Measurements from ENCODE around the gene GAREM2. TPM values are rescaled to one million over a fixed set of nuclear protein-coding genes. Genes with fewer than 3 reads are reported as not detected.

Gene GAREM2
- total RNA-seq, 1 donor from 2014 or later: 22.6 TPM

- Mint-ChIP-seq H3K4me3 (ENCODE audit: unreplicated experiment) (no peak overlapping the region), H3K9me3 (ENCODE audit: low read depth) (no peaks in the 10 kb centered on the region), H3K27ac (ENCODE audit: unreplicated experiment) (no peak overlapping the region), H3K27me3 (ENCODE audit: low read depth) (no peaks in the 10 kb centered on the region), H3K4me1 (ENCODE audit: low read depth) (peaks cover 5% of the 10 kb centered on the region), H3K36me3 (ENCODE audit: low read depth) (peaks cover 13% of the 10 kb centered on the region)
- no peak for DNase-seq (ENCODE audit: low spot score)
- TF ChIP-seq CTCF (IDR thresholded peaks at IDR 0.05): no peak
These were observed 36.4 kb upstream of the GAREM2 start for GRCh38 chr2:26136451-26136850.

GRCh38 chr2:26139269-26140183, 33.4 kb upstream of the GAREM2 start:
- Mint-ChIP-seq H3K27ac (ENCODE audit: unreplicated experiment) (no peak overlapping the region), H3K27me3 (ENCODE audit: low read depth) (no peaks in the 10 kb centered on the region), H3K4me1 (ENCODE audit: low read depth) (peaks cover 5% of the 10 kb centered on the region), H3K9me3 (ENCODE audit: low read depth) (no peaks in the 10 kb centered on the region), H3K36me3 (ENCODE audit: low read depth) (peaks cover 13% of the 10 kb centered on the region), H3K4me3 (ENCODE audit: unreplicated experiment) (no peak overlapping the region)
- TF ChIP-seq CTCF (IDR thresholded peaks at IDR 0.05): no peak
- DNase-seq (ENCODE audit: low spot score): no peak

- H3K4me3 Mint-ChIP-seq (ENCODE audit: unreplicated experiment): no peak overlapping the region
- H3K27me3 Mint-ChIP-seq (ENCODE audit: low read depth): no peaks in the 10 kb centered on the region
- no peaks in the 10 kb centered on the region for H3K9me3 Mint-ChIP-seq (ENCODE audit: low read depth)
- peaks cover 3% of the 10 kb centered on the region for H3K36me3 Mint-ChIP-seq (ENCODE audit: low read depth)
- no peak for TF ChIP-seq CTCF (IDR thresholded peaks at IDR 0.05)
- peaks cover 2% of the 10 kb centered on the region for H3K4me1 Mint-ChIP-seq (ENCODE audit: low read depth)
- DNase-seq (ENCODE audit: low spot score): no peak
- no peak overlapping the region for H3K27ac Mint-ChIP-seq (ENCODE audit: unreplicated experiment)
These were observed 31.6 kb upstream of the GAREM2 start for GRCh38 chr2:26141145-26141769.

GRCh38 chr2:26144031-26144430, 28.9 kb upstream of the GAREM2 start:
- Mint-ChIP-seq H3K27me3 (ENCODE audit: low read depth) (peaks cover 4% of the 10 kb centered on the region), H3K27ac (ENCODE audit: unreplicated experiment) (no peak overlapping the region), H3K4me3 (ENCODE audit: unreplicated experiment) (no peak overlapping the region), H3K9me3 (ENCODE audit: low read depth) (no peaks in the 10 kb centered on the region), H3K36me3 (ENCODE audit: low read depth) (no peaks in the 10 kb centered on the region), H3K4me1 (ENCODE audit: low read depth) (peaks cover 2% of the 10 kb centered on the region)
- no peak for DNase-seq (ENCODE audit: low spot score)
- no peak for TF ChIP-seq CTCF (IDR thresholded peaks at IDR 0.05)

GRCh38 chr2:26144953-26145680, 27.8 kb upstream of the GAREM2 start:
- H3K27me3 Mint-ChIP-seq (ENCODE audit: low read depth): peaks cover 8% of the 10 kb centered on the region
- TF ChIP-seq CTCF (IDR thresholded peaks at IDR 0.05): peak; percentile 92
- H3K36me3 Mint-ChIP-seq (ENCODE audit: low read depth): no peaks in the 10 kb centered on the region
- DNase-seq (ENCODE audit: low spot score): no peak
- H3K4me1 Mint-ChIP-seq (ENCODE audit: low read depth): peaks cover 2% of the 10 kb centered on the region
- no peaks in the 10 kb centered on the region for H3K9me3 Mint-ChIP-seq (ENCODE audit: low read depth)
- H3K4me3 Mint-ChIP-seq (ENCODE audit: unreplicated experiment): no peak overlapping the region
- no peak overlapping the region for H3K27ac Mint-ChIP-seq (ENCODE audit: unreplicated experiment)

Measured in chondrocyte (in vitro differentiated cells).